Measurements from ENCODE around the gene CSMD2. TPM values are rescaled to one million over a fixed set of nuclear protein-coding genes. Genes with fewer than 3 reads are reported as not detected.

The CSMD2 gene
- total and polyA plus RNA-seq, 2 of the 8 experiments (the other 6 are each of a cell fraction or from before 2014, with no cell fraction given) = 7.0 to 14.7 TPM

DNA sequence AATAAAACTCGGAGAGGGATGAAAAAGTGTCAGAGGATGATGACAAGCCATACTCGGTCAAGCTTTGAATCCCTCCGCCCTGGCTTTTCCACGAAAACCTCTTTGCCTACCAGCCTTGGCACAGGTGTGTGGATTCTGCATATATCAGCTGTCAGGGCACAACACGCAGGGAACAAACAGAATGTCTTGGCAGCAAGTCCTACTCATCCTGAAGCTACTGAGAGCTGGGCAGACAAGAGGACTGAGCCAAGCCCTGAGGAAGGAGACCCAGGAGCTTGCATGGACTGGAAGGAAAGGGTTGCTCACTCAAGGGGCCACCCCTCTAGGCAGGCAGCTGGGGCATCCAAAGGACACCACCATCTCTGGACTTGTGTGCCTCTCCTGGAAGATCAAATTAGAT, 168.7 kb downstream of the CSMD2 start:
- Histone ChIP-seq H3K23ac (ENCODE audit: insufficient read length) (no peak overlapping the region), H2BK20ac (ENCODE audit: low read length) (no peak overlapping the region), H3K27me3 (replicated peaks in 1 of 4; ENCODE audit: control insufficient read depth in 3 of 4, extremely low read depth in 1 of 4, insufficient read depth in 3 of 4, low read length in 3 of 4) (no peaks in the 10 kb centered on the region), H3K4ac (replicated peaks; ENCODE audit: insufficient read length, low read depth, low read length) (no peak overlapping the region), H3K4me1 (replicated peaks in 1 of 4; ENCODE audit: control insufficient read depth in 3 of 4, insufficient read depth in 4 of 4, low read length in 3 of 4) (no peaks in the 10 kb centered on the region), H3K23me2 (ENCODE audit: low read depth, low read length) (no peaks in the 10 kb centered on the region), H3K4me3 (ENCODE audit: extremely low read depth in 1 of 4, insufficient read depth in 2 of 4, low read depth in 3 of 4, low read length in 4 of 4) (no peak overlapping the region), H2BK15ac (ENCODE audit: low read length) (no peak overlapping the region), H3K9me3 (ENCODE audit: insufficient read depth in 2 of 2, low read depth in 1 of 2, low read length in 1 of 2) (no peaks in the 10 kb centered on the region), H4K5ac (ENCODE audit: insufficient read length, low read depth, low read length) (no peak overlapping the region), H2AK5ac (ENCODE audit: low read depth, low read length) (no peak overlapping the region), H3K4me2 (ENCODE audit: insufficient read depth in 1 of 2, low read depth in 2 of 2, low read length in 2 of 2) (no peak overlapping the region), H2BK5ac (ENCODE audit: low read depth, low read length) (no peak overlapping the region), H4K20me1 (replicated peaks in 1 of 2; ENCODE audit: control insufficient read depth in 1 of 2, insufficient read depth in 2 of 2, low read length in 2 of 2) (peaks cover 2 to 3% of the 10 kb centered on the region in 2 experiments), H3K79me1 (ENCODE audit: low read depth, low read length) (peaks cover 5% of the 10 kb centered on the region; the same call in 1 of the 2 replicates), H2BK120ac (replicated peaks; ENCODE audit: low read depth, low read length) (no peak overlapping the region), H3K14ac (ENCODE audit: insufficient read length) (no peak overlapping the region), H3K56ac (replicated peaks; ENCODE audit: insufficient read length, low read depth, low read length) (no peak overlapping the region), H3K9ac (replicated peaks in 1 of 4; ENCODE audit: extremely low read depth in 1 of 4, low read depth in 3 of 4, low read length in 3 of 4) (no peak overlapping the region), H3K79me2 (ENCODE audit: control insufficient read depth in 1 of 2, insufficient read depth in 2 of 2, low read length in 2 of 2) (no peaks in the 10 kb centered on the region; a peak in 2 of 4 replicates), H3K36me3 (ENCODE audit: control insufficient read depth in 2 of 4, insufficient read depth in 4 of 4, low read length in 3 of 4) (no peaks in the 10 kb centered on the region), H2BK12ac (ENCODE audit: low read depth, low read length) (no peak overlapping the region), H3K18ac (ENCODE audit: extremely low read depth, low read length) (no peak overlapping the region), H4K8ac (ENCODE audit: extremely low read depth, insufficient read depth, low read length) (no peak overlapping the region), H4K91ac (replicated peaks; ENCODE audit: insufficient read length, low read length) (no peak overlapping the region), H2AFZ (ENCODE audit: low read length) (no peak overlapping the region), H3K27ac (ENCODE audit: low read depth, low read length) (no peak overlapping the region)
- ChIA-PET POLR2A (ENCODE audit: partially characterized antibody) (no interaction called here), CTCF (ENCODE audit: partially characterized antibody) (interaction anchor here (2.7 kb wide), 1 partner anchor 18 kb away, joined by 11 read pairs; no protein-coding TSS in a partner anchor)
- 93% methylated on average over 5 of the region's 5 CpGs; no CpG with 5 or more reads in 1 of the 2 experiments for WGBS, 2 experiments (ENCODE audit: extremely low coverage in 1 of 2, insufficient coverage in 1 of 2, insufficient read length in 1 of 2, insufficient replicate concordance in 2 of 2, low coverage in 1 of 2, low lambda C conversion rate in 2 of 2, missing lambda C conversion rate in 1 of 2)
- DNase-seq (ENCODE audit: low read depth in 1 of 2, low spot score in 2 of 2) (no peak), FAIRE-seq (no peak)
- TF ChIP-seq YY1 (IDR thresholded peaks at IDR 0.05; ENCODE audit: low read depth, low read length) = no peak
- TF ChIP-seq TAF1 (IDR thresholded peaks at IDR 0.05; ENCODE audit: low read depth, low read length) = no peak
- TF ChIP-seq, protein P1, sequence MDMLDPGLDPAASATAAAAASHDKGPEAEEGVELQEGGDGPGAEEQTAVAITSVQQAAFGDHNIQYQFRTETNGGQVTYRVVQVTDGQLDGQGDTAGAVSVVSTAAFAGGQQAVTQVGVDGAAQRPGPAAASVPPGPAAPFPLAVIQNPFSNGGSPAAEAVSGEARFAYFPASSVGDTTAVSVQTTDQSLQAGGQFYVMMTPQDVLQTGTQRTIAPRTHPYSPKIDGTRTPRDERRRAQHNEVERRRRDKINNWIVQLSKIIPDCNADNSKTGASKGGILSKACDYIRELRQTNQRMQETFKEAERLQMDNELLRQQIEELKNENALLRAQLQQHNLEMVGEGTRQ (IDR thresholded peaks at IDR 0.05; ENCODE audit: low read length) = no peak
- TF ChIP-seq GABPA (IDR thresholded peaks at IDR 0.05; ENCODE audit: borderline replicate concordance, insufficient read depth, low read length) = no peak
- no peak for TF ChIP-seq CHD2 (IDR thresholded peaks at IDR 0.05; ENCODE audit: low read length)
- no peak for TF ChIP-seq CREB1 (IDR thresholded peaks at IDR 0.05)
- TF ChIP-seq HDAC6 (IDR thresholded peaks at IDR 0.05; ENCODE audit: low read depth, low read length) = no peak
- no peak for TF ChIP-seq SAP30 (IDR thresholded peaks at IDR 0.05; ENCODE audit: insufficient read depth, insufficient replicate concordance, low read length)
- no peak for TF ChIP-seq BACH1 (IDR thresholded peaks at IDR 0.05; ENCODE audit: low read length)
- TF ChIP-seq CHD1 (IDR thresholded peaks at IDR 0.05; ENCODE audit: low read depth, low read length) = no peak
- no peak for TF ChIP-seq KDM4A (IDR thresholded peaks at IDR 0.05; ENCODE audit: low read depth, low read length, severe bottlenecking)
- no peak for TF ChIP-seq RAD21 (IDR thresholded peaks at IDR 0.05 in 1 of 2, conservative IDR thresholded peaks at IDR 0.05 in 1 of 2; ENCODE audit: low read depth in 2 of 2, low read length in 2 of 2)
- no peak for TF ChIP-seq TCF12 (IDR thresholded peaks at IDR 0.05; ENCODE audit: low read depth, low read length)
- no peak for TF ChIP-seq SIN3A (conservative IDR thresholded peaks at IDR 0.05 in 1 of 2, IDR thresholded peaks at IDR 0.05 in 1 of 2; ENCODE audit: low read depth in 1 of 2, low read length in 2 of 2)
